ENCODE measurements around the gene R3HDML.

DNA sequence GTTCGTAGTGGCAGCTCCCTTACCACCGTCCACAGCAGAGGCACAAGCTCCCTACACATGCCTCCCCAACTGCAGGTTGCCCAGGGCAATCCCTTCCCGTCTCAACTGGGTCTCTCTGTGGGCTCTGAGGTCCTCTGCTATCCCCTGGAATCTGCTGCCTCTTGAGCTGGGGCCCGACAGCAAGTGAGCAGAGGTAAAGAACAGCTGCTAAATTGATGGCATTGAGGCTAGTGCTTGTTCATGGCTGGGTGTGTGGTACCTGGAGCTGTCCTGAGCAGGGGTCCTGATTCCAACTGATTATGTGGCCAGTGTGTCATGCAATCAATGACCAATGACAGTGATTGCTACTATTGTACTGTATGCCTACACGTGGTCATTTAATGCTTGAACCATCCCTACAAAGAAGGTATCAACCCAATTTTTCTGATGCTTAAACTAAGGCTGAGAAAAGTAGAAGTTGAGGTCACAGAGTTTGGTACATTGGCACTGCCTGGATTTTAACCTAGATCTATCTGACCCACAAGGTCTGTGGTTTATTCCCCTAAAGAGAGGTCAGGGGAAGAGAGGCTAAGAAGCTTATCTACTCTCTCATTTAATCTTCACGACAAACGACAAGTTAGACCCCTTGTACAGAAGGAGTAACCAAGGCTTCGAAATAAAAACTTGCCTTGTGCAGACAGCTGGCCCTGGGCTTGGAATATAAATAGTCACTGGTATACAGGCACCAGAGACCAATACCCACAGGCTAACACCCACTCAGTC is 59.7 kb downstream of the R3HDML start:
- TF ChIP-seq, protein P1, sequence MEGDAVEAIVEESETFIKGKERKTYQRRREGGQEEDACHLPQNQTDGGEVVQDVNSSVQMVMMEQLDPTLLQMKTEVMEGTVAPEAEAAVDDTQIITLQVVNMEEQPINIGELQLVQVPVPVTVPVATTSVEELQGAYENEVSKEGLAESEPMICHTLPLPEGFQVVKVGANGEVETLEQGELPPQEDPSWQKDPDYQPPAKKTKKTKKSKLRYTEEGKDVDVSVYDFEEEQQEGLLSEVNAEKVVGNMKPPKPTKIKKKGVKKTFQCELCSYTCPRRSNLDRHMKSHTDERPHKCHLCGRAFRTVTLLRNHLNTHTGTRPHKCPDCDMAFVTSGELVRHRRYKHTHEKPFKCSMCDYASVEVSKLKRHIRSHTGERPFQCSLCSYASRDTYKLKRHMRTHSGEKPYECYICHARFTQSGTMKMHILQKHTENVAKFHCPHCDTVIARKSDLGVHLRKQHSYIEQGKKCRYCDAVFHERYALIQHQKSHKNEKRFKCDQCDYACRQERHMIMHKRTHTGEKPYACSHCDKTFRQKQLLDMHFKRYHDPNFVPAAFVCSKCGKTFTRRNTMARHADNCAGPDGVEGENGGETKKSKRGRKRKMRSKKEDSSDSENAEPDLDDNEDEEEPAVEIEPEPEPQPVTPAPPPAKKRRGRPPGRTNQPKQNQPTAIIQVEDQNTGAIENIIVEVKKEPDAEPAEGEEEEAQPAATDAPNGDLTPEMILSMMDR (IDR thresholded peaks at IDR 0.05) = no peak
- TF ChIP-seq POLR2A (IDR thresholded peaks at IDR 0.05) = no peak

Measured in right lobe of liver (tissue), 4 donors.